Measurements from ENCODE around the gene KRTAP5-8.
"Not testable (repeated sequence)": the region's sequence is repeated elsewhere in the genome, so short reads cannot be mapped to it uniquely, and the experiment has no call there.

The KRTAP5-8 gene

DNA sequence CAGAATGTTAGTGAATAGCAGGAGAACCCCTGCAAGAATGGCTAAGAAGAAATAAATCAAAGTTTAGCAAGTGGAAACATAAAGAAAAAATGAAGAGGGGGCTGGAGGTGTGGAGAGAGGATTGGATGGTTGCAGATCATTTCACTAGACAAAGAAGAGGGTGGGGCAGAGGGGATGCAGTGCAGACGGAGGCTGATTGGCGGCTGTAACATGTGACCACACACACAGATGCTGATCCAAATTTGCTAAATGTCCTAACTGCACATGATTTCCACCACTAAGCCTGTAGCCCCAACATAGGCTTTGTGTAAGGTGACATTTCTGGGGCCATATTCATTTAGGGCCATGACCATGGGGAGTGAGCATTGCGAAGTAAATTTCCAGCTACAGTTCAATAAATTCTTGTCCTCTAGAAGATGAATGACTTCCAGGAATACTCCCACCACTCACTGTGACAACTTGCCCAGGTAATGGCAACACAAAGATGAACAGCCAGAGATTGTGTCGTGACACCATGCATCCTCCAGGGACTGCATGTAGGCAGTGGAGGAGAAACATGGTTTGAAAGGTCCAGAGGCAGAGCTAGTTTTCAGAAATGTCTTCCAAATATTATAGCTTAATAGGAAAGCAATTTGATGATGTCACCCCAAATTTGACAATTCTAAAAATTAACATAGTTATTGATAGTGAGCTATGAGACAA lies 38.0 kb downstream of the KRTAP5-8 start:
- no peak for DNase-seq

- not testable (repeated sequence) for DNase-seq
Observed at GRCh38 chr11:71576688-71577465, 39.1 kb downstream of the KRTAP5-8 start.

GRCh38 chr11:71577469-71578004 lies 39.7 kb downstream of the KRTAP5-8 start:
- DNase-seq, result no peak

DNA sequence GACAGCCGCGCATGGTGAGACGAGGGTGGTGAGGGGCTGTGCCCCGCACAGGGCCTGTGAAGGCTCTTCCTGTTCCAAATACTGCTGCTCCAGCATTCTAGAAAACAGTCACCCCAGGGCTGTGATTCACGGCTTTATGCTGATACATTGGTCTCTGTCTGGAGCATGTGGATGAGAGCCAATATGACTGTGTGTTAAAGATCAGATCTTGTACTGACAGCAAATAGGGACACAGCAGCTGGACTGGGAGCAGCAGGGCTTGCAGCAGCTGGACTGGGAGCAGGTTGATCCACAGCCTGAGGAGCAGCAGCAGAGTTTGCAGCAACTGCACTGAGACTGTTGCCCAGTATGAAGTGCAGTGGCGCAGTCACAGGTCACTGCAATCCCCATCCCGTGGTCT lies 41.7 kb downstream of the KRTAP5-8 start:
- not testable (repeated sequence) for DNase-seq

DNA sequence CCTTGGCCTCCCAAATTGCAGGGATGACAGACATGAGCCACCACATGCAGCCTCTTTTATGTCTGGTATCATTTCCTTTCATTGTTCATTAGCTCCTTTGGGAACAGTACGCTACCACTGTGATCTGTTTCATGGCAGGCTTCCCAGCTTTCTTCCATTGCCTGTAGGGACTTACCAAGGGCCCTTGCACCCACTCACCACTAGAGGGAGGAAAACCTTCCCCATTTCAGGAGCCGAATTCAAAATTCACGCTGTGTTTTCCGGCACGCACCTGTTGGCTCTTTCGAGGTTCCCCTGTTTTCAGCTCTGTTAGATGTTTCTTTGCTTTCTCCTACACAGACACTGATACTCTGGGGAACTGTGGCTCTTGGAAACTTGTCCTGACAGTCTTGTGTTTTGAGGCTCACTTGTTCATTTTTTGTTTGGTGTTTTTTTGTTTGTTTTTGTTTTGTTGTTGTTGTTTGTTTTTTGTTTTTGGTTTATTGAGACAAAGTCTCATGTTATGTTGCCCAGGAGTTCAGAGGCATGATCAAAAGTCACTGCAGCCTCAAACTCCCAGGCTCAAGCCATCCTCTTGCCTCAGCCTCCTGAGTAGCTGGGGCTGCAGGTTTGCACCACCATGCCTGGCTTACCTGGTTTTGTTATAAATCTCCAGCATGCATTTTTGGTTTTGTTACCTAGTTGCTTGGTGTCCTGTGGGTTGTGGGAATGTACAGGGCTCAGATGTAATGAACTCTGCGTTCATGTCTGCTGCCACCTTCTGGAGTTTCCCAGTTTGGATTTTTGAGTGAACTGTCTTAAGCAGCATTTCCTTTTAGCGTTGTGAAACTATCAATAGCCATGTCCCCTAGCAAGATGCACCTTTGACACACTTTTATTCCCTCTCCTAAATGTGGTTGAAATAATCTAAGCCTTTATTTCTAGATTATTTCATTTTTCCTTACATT lies 42.5 kb downstream of the KRTAP5-8 start:
- no peak for DNase-seq

DNA sequence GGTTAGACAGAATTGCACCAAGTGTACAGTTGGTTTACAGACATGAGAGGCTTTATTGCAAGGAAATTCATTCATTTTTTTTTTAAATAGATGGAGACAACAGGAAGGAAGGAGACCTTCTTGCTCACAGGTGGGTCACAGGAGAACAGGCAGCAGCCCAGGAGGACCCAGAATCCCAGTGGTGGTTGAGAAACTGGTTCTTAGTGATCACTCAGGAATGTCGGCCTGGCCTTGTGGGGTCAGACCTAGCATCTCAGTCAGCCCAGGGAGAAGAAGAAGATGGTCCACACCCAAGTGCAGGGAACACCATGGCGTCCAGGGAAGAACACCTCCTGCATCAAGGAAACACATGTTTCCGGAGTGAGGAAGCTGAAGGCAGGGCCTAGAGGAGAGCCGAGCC lies 44.0 kb downstream of the KRTAP5-8 start:
- DNase-seq, result no peak

DNA sequence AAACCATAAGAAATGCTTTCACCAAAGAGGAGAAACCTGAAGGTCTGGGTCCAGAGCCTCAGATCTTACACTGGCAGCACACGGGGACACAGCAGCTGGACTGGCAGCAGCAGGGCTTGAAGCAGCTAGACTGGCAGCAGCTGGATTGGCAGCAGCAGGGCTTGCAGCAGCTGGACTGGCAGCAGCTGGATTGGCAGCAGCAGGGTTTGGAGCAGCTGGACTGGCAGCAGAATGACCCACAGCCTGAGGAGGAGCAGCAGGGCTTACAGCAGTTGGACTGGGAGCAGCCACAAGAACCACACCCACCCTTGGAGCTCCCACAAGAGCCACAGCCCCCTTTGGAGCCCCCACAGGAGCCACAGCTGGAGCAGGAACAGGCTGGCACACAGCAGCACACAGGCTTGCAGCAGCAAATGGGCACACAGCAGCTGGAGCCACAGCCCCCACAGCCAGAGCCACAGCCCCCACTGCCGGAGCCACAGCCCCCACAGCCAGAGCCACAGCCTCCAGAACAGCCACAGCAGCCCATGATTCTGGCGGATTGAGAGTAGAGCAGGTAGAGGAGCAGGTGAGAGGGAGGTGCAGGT lies 44.6 kb downstream of the KRTAP5-8 start, which contains the start of gene KRTAP5-11:
Gene KRTAP5-11, minus strand, starts transcription at position 567 of the 587 bp plus-strand sequence. Its CDS starts 38 bp downstream, at position 529.
- DNase-seq, result no peak

- not testable (repeated sequence) for DNase-seq
Observed at GRCh38 chr11:71582969-71583368, 45.1 kb downstream of the KRTAP5-8 start.

DNA sequence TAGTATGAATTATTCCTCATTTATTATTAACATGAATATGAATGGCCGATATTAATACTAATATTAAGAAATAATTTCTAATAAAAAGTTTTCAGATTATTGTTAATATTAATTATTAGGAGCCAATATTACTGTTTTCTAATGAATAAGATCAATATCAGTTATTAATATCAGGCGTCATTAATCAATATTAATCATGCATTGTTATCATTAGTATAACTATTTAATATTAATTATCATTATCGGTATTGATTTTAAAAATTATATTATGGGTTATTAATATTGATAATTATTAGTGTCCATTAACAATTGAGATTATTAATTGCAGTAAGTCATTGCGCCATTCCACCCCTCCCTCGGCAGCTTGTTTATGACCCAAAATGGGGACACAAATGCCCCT lies 47.8 kb downstream of the KRTAP5-8 start:
- DNase-seq, result not testable (repeated sequence)

GRCh38 chr11:71588314-71588713 lies 50.5 kb downstream of the KRTAP5-8 start:
- DNase-seq, result not testable (repeated sequence)

Measured in cortex of kidney (tissue), 1 donor.